ENCODE measurements around the gene UBE2K. TPM values are rescaled to one million over a fixed set of nuclear protein-coding genes. Genes with fewer than 3 reads are reported as not detected.

The UBE2K gene
- total and polyA plus RNA-seq, 2 of the 13 experiments (the other 11 are each of a cell fraction or from before 2014, with no cell fraction given) = 36.2 to 81.0 TPM

DNA sequence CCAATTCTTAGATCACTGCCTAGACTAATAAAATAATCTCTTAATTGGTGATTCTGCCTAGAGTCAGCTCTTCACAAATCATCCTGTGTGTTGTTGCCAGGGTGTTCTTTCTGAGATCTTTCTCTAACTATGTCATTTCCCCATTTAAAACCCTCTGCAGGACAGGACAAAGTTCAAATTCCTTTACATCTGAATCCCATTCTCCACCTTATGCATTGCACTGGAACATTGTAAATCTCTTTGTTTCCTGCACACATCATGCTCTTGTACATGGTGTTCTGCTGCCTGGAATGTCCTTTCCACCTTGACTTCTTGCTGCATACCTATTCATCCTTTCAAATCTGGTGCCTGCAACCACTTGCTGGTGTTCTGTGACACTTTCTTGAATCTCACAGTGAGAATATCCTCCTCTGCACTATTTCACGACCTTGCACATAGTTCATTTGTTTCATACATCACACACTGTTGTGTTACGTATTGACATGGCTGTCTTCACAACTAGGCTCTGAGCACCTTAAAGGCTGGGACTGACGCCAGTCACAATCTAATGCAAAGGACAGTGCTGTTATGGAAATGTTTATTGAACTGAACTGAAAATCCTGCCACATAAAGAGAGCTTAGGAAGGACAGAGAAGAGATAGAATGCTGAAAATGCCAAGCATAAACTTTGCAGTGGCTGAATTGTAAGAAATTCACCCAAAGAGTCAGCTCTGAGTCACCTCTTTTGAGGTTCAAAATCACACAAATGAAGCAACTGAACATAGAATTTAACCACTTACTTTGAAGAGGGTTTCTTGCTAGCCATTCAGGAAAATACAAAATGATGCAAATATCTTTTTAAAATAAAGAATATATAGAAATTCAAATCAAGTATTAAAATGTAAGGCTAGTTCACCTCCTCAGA, 32.9 kb upstream of the UBE2K start (continued):
- TF ChIP-seq, protein P1, sequence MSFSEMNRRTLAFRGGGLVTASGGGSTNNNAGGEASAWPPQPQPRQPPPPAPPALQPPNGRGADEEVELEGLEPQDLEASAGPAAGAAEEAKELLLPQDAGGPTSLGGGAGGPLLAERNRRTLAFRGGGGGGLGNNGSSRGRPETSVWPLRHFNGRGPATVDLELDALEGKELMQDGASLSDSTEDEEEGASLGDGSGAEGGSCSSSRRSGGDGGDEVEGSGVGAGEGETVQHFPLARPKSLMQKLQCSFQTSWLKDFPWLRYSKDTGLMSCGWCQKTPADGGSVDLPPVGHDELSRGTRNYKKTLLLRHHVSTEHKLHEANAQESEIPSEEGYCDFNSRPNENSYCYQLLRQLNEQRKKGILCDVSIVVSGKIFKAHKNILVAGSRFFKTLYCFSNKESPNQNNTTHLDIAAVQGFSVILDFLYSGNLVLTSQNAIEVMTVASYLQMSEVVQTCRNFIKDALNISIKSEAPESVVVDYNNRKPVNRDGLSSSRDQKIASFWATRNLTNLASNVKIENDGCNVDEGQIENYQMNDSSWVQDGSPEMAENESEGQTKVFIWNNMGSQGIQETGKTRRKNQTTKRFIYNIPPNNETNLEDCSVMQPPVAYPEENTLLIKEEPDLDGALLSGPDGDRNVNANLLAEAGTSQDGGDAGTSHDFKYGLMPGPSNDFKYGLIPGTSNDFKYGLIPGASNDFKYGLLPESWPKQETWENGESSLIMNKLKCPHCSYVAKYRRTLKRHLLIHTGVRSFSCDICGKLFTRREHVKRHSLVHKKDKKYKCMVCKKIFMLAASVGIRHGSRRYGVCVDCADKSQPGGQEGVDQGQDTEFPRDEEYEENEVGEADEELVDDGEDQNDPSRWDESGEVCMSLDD (CRISPR knock-in tag; IDR thresholded peaks at IDR 0.05; ENCODE audit: borderline replicate concordance) = no peak

DNA sequence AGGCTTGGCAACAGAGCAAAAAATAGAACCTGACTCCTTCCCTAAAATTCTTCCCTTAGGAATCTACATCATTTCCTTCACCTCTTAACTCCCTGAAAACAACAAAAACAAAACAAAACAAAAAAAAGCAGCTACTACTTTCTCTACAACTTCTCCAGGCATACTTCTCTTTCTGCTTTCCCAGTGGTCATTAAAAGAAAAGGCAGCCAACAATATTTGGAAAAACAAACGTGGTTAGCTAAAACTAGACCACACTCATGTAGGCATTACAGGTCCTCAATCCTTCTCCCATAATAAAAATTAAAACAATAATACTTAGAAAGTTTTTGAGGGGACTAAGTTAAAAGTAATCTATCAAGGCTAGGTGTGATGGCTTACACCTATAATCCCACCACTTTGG, 30.2 kb upstream of the UBE2K start:
- H3K9me3 ChIP-seq (ENCODE audit: low read length) = no peaks in the 10 kb centered on the region
- no peak for ATAC-seq
- no peak overlapping the region for H3K9ac ChIP-seq (ENCODE audit: insufficient read depth, low read depth, low read length)
- TF ChIP-seq, protein P2, sequence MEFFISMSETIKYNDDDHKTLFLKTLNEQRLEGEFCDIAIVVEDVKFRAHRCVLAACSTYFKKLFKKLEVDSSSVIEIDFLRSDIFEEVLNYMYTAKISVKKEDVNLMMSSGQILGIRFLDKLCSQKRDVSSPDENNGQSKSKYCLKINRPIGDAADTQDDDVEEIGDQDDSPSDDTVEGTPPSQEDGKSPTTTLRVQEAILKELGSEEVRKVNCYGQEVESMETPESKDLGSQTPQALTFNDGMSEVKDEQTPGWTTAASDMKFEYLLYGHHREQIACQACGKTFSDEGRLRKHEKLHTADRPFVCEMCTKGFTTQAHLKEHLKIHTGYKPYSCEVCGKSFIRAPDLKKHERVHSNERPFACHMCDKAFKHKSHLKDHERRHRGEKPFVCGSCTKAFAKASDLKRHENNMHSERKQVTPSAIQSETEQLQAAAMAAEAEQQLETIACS (CRISPR knock-in tag; IDR thresholded peaks at IDR 0.05) = no peak
- no peak for DNase-seq (ENCODE audit: low spot score)
- BruUV-seq (replicated peaks) = no TSS peak
- no peak overlapping the region for H3K27ac ChIP-seq (ENCODE audit: extremely low read length, insufficient read depth, low read length)
- no peak for FAIRE-seq
- no peaks in the 10 kb centered on the region for H3K27me3 ChIP-seq (ENCODE audit: control insufficient read depth in 1 of 2, insufficient read depth in 2 of 2, low read length in 2 of 2)
- POLR2A ChIA-PET = interaction anchor here (2.1 kb wide), 1 partner anchor 29 kb away, joined by 4 read pairs; the partner anchor contains the start of gene SMIM14
- 12% methylated on average over 1 of the region's 1 CpG for WGBS (ENCODE audit: low lambda C conversion rate)
- no peaks in the 10 kb centered on the region for H4K20me1 ChIP-seq (ENCODE audit: insufficient read depth, low read length)
- no peak overlapping the region for H3K4me2 ChIP-seq (ENCODE audit: low read depth, low read length)
- in situ Hi-C loops (cut with HindIII; ENCODE audit: extremely low pct_ligation_motif_present, low pct_unique_long_range_greater_than_20kb) (no loop called here), intact Hi-C loops (cut with micrococcal nuclease; ENCODE audit: unreplicated experiment) (no loop called here)
- CTCF ChIA-PET (ENCODE audit: low intra/inter-chr PET ratio, low total read pairs) = no interaction called here
- no peaks in the 10 kb centered on the region for H3K79me2 ChIP-seq (ENCODE audit: insufficient read depth, low read length)
- no peak overlapping the region for H3K4me3 ChIP-seq (replicated peaks in 1 of 3; ENCODE audit: insufficient read depth in 1 of 3, low read depth in 2 of 3, low read length in 3 of 3)
- H3K36me3 ChIP-seq (replicated peaks in 1 of 2; ENCODE audit: control insufficient read depth in 1 of 2, insufficient read depth in 2 of 2, low read length in 2 of 2) = no peaks in the 10 kb centered on the region
- H3K4me1 ChIP-seq (ENCODE audit: insufficient read depth, low read length) = peaks cover 24% of the 10 kb centered on the region
- H2AFZ ChIP-seq (ENCODE audit: low read length) = no peak overlapping the region

Measured in HepG2 (cell line).